IMR-90 (cell line): ENCODE data around the gene CDCP2. TPM values are rescaled to one million over a fixed set of nuclear protein-coding genes. Genes with fewer than 3 reads are reported as not detected.

Experiments
- ATAC-seq: fragments of 200-7000 bp; cut with Tn5 transposase; 2 replicates; pipeline ENCODE4 v1.9.1; 2020; ENCODE audit warnings: low read depth, mild to moderate bottlenecking, moderate library complexity
- BruUV-seq: library from RNA; stranded (reverse); fragments of 400-500 nt; replicated peaks from 2 replicates; lab custom pipeline; 2021; lab: Mats Ljungman, UMichigan
- CTCF ChIA-PET: fragments of 300-600 bp; formaldehyde crosslinking; extraction: SDS; loops from one replicate; lab custom pipeline; 2021; ENCODE audit warnings: antibody characterized with exemption; lab: Yijun Ruan, JAX
- POLR2A ChIA-PET: fragments of 300-600 bp; sonication (Branson Sonifier 250); formaldehyde crosslinking; loops from one replicate; lab custom pipeline; 2022; ENCODE audit warnings: antibody characterized with exemption; ENCODE audit not compliant: unreplicated experiment; lab: Charles Lee
- DNase-seq: peaks from one replicate; pipeline ENCODE4 v3.0.0; 2013
- H2AFZ ChIP-seq: replicated peaks from 2 replicates; pipeline ENCODE3; 2013; ENCODE audit warnings: low read length, mild to moderate bottlenecking; ENCODE audit not compliant: poor library complexity
- H2AK5ac ChIP-seq: 2 replicates; pipeline ENCODE4 v1.6.1; 2013; ENCODE audit warnings: low read depth, low read length, inconsistent platforms
- H2AK9ac ChIP-seq: replicated peaks from 2 replicates; pipeline ENCODE3; 2013; ENCODE audit warnings: mild to moderate bottlenecking, low read depth, low read length, moderate library complexity; ENCODE audit not compliant: poor library complexity
- H2BK120ac ChIP-seq: 2 replicates; pipeline ENCODE4 v1.6.1; 2013; ENCODE audit warnings: low read depth, low read length, inconsistent platforms
- H2BK15ac ChIP-seq: 3 replicates; pipeline ENCODE4 v1.6.1; 2013; ENCODE audit warnings: low read depth, low read length, inconsistent platforms
- H2BK20ac ChIP-seq: 2 replicates; pipeline ENCODE4 v1.6.1; 2013; ENCODE audit warnings: low read depth, mild to moderate bottlenecking, inconsistent platforms, low read length, moderate library complexity
- H2BK5ac ChIP-seq: 2 replicates; pipeline ENCODE4 v1.6.1; 2013; ENCODE audit warnings: mild to moderate bottlenecking, low read depth, low read length, inconsistent platforms; ENCODE audit not compliant: poor library complexity, severe bottlenecking
- H3K14ac ChIP-seq: replicated peaks from 2 replicates; pipeline ENCODE4 v1.6.1; 2013; ENCODE audit warnings: low read depth, low read length, inconsistent platforms
- H3K18ac ChIP-seq: 2 replicates; pipeline ENCODE4 v1.6.1; 2013; ENCODE audit warnings: low read depth, low read length, control low read depth
- H3K23ac ChIP-seq: 2 replicates; pipeline ENCODE4 v1.6.1; 2013; ENCODE audit warnings: low read depth, low read length, inconsistent platforms
- H3K27ac ChIP-seq: 2 replicates; pipeline ENCODE4 v1.5.1; 2013; ENCODE audit warnings: mild to moderate bottlenecking, control low read depth, low read length; ENCODE audit not compliant: insufficient read depth
- H3K27me3 ChIP-seq: 2 replicates; pipeline ENCODE4 v1.6.1; 2013; ENCODE audit warnings: low read length; ENCODE audit not compliant: control insufficient read depth, insufficient read depth
- H3K36me3 ChIP-seq: 2 replicates; pipeline ENCODE4 v1.6.1; 2013; ENCODE audit warnings: low read length, mixed read lengths; ENCODE audit not compliant: control insufficient read depth, insufficient read depth
- H3K4ac ChIP-seq: 2 replicates; pipeline ENCODE4 v1.6.1; 2013; ENCODE audit warnings: low read depth, low read length, inconsistent platforms
- H3K4me1 ChIP-seq: 2 replicates; pipeline ENCODE4 v1.6.1; 2013; ENCODE audit warnings: low read length, mixed read lengths; ENCODE audit not compliant: control insufficient read depth, insufficient read depth
- H3K4me2 ChIP-seq: 2 replicates; pipeline ENCODE4 v1.6.1; 2013; ENCODE audit warnings: low read depth, mild to moderate bottlenecking, control low read depth, low read length, moderate library complexity
- H3K4me3 ChIP-seq: 2 replicates; pipeline ENCODE4 v1.5.1; 2013; ENCODE audit warnings: low read depth, mild to moderate bottlenecking, control low read depth, low read length, moderate library complexity; ENCODE audit not compliant: insufficient read depth
- H3K56ac ChIP-seq: 2 replicates; pipeline ENCODE4 v1.6.1; 2013; ENCODE audit warnings: low read length, inconsistent platforms; ENCODE audit not compliant: insufficient read depth; ENCODE audit errors: extremely low read depth
- H3K79me1 ChIP-seq, 2 experiments: 2 replicates each; pipeline ENCODE4 v1.6.1; 2013; ENCODE audit warnings: low read length in 2 of 2, inconsistent platforms in 1 of 2, low read depth in 1 of 2
- H3K9ac ChIP-seq: 2 replicates; pipeline ENCODE4 v1.6.1; 2013; ENCODE audit warnings: low read depth, low read length, control low read depth
- H3K9me1 ChIP-seq: 2 replicates; pipeline ENCODE4 v1.6.1; 2013; ENCODE audit warnings: low read length, inconsistent platforms; ENCODE audit not compliant: insufficient read depth
- H3K9me3 ChIP-seq: 2 replicates; pipeline ENCODE4 v1.6.1; 2013; ENCODE audit warnings: low read length; ENCODE audit not compliant: control insufficient read depth, insufficient read depth
- H4K20me1 ChIP-seq: 2 replicates; pipeline ENCODE4 v1.6.1; 2013; ENCODE audit warnings: low read length, inconsistent platforms; ENCODE audit not compliant: insufficient read depth
- H4K5ac ChIP-seq: 2 replicates; pipeline ENCODE4 v1.6.1; 2013; ENCODE audit warnings: mild to moderate bottlenecking, low read depth, low read length, control low read depth
- H4K8ac ChIP-seq, 2 experiments: 2 replicates each; pipeline ENCODE4 v1.6.1; 2013; ENCODE audit warnings: low read depth in 2 of 2, low read length in 2 of 2, control low read depth in 1 of 2, inconsistent platforms in 1 of 2
- H4K91ac ChIP-seq: 2 replicates; pipeline ENCODE4 v1.6.1; 2013; ENCODE audit warnings: low read depth, low read length, inconsistent platforms; ENCODE audit not compliant: insufficient read depth
- BHLHE40 ChIP-seq: fragments of 150-350 bp; IDR thresholded peaks from 2 replicates; pipeline ENCODE4 v1.6.1; 2016; ENCODE audit warnings: mild to moderate bottlenecking, low read depth, low read length
- CEBPB ChIP-seq: IDR thresholded peaks from 2 replicates; pipeline ENCODE4 v1.6.1; 2012; ENCODE audit warnings: low read depth, low read length, improper control_type of control experiment
- CHD1 ChIP-seq: IDR thresholded peaks from 2 replicates; pipeline ENCODE4 v1.6.1; 2012; ENCODE audit warnings: low read depth, low read length, improper control_type of control experiment
- CTCF ChIP-seq: conservative IDR thresholded peaks from 2 replicates; pipeline ENCODE4 v1.5.1; 2012; ENCODE audit warnings: mild to moderate bottlenecking, low read depth, low read length, improper control_type of control experiment
- FOS ChIP-seq: fragments of 150-350 bp; IDR thresholded peaks from 2 replicates; pipeline ENCODE4 v1.6.1; 2016; ENCODE audit warnings: low read depth, low read length
- MAFK ChIP-seq: IDR thresholded peaks from 2 replicates; pipeline ENCODE4 v1.6.1; 2012; ENCODE audit warnings: low read depth, low read length, improper control_type of control experiment
- MAZ ChIP-seq: IDR thresholded peaks from 2 replicates; pipeline ENCODE4 v1.6.1; 2012; ENCODE audit warnings: low read depth, mild to moderate bottlenecking, low read length, improper control_type of control experiment, moderate library complexity, borderline replicate concordance
- MXI1 ChIP-seq: IDR thresholded peaks from 2 replicates; pipeline ENCODE4 v1.6.1; 2012; ENCODE audit warnings: low read depth, mild to moderate bottlenecking, low read length, moderate library complexity, borderline replicate concordance
- NFE2L2 ChIP-seq: fragments of 150-350 bp; IDR thresholded peaks from 2 replicates; pipeline ENCODE4 v1.6.1; 2016; ENCODE audit warnings: low read depth, mild to moderate bottlenecking, low read length
- POLR2A ChIP-seq: IDR thresholded peaks from 2 replicates; pipeline ENCODE4 v1.6.1; 2012; ENCODE audit warnings: mild to moderate bottlenecking, low read depth, low read length
- RAD21 ChIP-seq: IDR thresholded peaks from 2 replicates; pipeline ENCODE4 v1.6.1; 2012; ENCODE audit warnings: low read length, improper control_type of control experiment
- RCOR1 ChIP-seq: IDR thresholded peaks from 2 replicates; pipeline ENCODE4 v1.6.1; 2012; ENCODE audit warnings: mild to moderate bottlenecking, low read length, improper control_type of control experiment; ENCODE audit not compliant: insufficient replicate concordance
- RFX5 ChIP-seq: IDR thresholded peaks from 2 replicates; pipeline ENCODE4 v1.8.0; 2012; ENCODE audit warnings: low read depth, mild to moderate bottlenecking, low read length, moderate library complexity
- SMC3 ChIP-seq: fragments of 150-350 bp; IDR thresholded peaks from 2 replicates; pipeline ENCODE4 v1.6.1; 2016; ENCODE audit warnings: low read depth, mild to moderate bottlenecking, antibody characterized with exemption, low read length, moderate library complexity
- USF2 ChIP-seq: fragments of 150-350 bp; IDR thresholded peaks from 2 replicates; pipeline ENCODE4 v1.6.1; 2017; ENCODE audit warnings: mild to moderate bottlenecking, antibody characterized with exemption, low read length, low read depth
- WGBS, 2 experiments: methylation state at CpG; one replicate each; pipeline versions ENCODE4 v1.1.5 to v1.1.7; 2013; ENCODE audit warnings: missing lambda C conversion rate in 2 of 2; ENCODE audit not compliant: insufficient read length in 1 of 2; ENCODE audit errors: extremely low coverage in 2 of 2; 5-methylcytosine and 5-hydroxymethylcytosine counted together
- dilution Hi-C: fragments of 300-500 bp; cut with HindIII; formaldehyde crosslinking; loops from one replicate; pipeline ENCODE4 v1.14.3; 2018; ENCODE audit warnings: low sequenced_read_pairs; ENCODE audit not compliant: unreplicated experiment
- in situ Hi-C: fragments of 300-500 bp; cut with MboI; formaldehyde crosslinking; loops from 3 replicates; pipeline ENCODE4 v1.14.3; 2019; ENCODE audit warnings: low sequenced_read_pairs, inconsistent platforms, mixed read lengths
- intact Hi-C: fragments of 100-400 bp; cut with micrococcal nuclease; formaldehyde crosslinking; loops from 2 replicates; pipeline ENCODE4 v1.10.0; 2022
- polyA plus RNA-seq, 3 experiments: library from polyadenylated mRNA; depleted of rRNA; stranded (reverse); fragments of >200 nt; gene quantifications; 2 replicates each; pipeline ENCODE4 v1.2.3, GENCODE V29; 2012; ENCODE audit warnings: low replicate concordance in 1 of 3
- total RNA-seq: library from RNA; depleted of rRNA; stranded (reverse); fragments of >200 nt; gene quantifications from 2 replicates; pipeline ENCODE4 v1.2.3, GENCODE V29; 2012
- TF ChIP-seq, protein P1 (sequence below): fragments of 150-350 bp; IDR thresholded peaks from 2 replicates; pipeline ENCODE4 v1.6.1; 2016; ENCODE audit warnings: low read depth, mild to moderate bottlenecking, low read length, moderate library complexity, borderline replicate concordance

CDCP2 gene
- total and polyA plus RNA-seq, 2 of the 4 experiments (the other 2 are of a cell fraction), result not detected

DNA sequence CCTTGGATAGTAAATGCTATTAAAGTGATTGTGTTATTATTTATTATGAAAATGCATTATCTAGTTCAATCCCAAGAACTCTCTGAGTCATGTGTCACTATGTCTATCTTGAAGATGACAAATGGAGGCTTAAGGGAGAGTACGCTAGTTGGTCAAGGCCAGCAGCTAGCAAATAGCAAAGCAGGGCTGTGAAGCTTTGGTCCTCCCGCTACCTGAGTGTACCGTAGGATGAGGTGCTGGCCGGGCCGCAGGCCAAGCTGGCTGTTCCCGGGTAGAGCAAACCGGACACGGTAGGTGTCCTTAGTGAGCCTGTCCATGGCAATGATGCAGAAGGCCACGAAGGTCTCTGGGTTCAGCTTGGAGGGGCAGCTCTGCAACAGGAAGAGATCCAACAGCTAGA, 37.7 kb upstream of the CDCP2 start:
- no peak overlapping the region for H2BK5ac ChIP-seq
- no peaks in the 10 kb centered on the region for H4K20me1 ChIP-seq
- no peak overlapping the region for H2AK9ac ChIP-seq
- H3K27ac ChIP-seq, result no peak overlapping the region
- H2BK15ac ChIP-seq, result no peak overlapping the region
- H2AK5ac ChIP-seq, result no peak overlapping the region
- H2AFZ ChIP-seq, result no peak overlapping the region
- no peaks in the 10 kb centered on the region for H3K27me3 ChIP-seq
- dilution Hi-C loops (no loop called here), in situ Hi-C loops (no loop called here), intact Hi-C loops (no loop called here)
- H3K18ac ChIP-seq, result no peak overlapping the region
- H4K5ac ChIP-seq, result no peak overlapping the region
- H3K4me2 ChIP-seq, result no peak overlapping the region
- peaks cover 1% of the 10 kb centered on the region; the same call in 1 of the 2 replicates for H3K4me1 ChIP-seq
- H2BK120ac ChIP-seq, result no peak overlapping the region
- H3K14ac ChIP-seq, result no peak overlapping the region
- H3K9me1 ChIP-seq, result peaks cover 9% of the 10 kb centered on the region; the same call in 1 of the 2 replicates
- no peak overlapping the region for H3K4ac ChIP-seq
- no peak for TF ChIP-seq RFX5
- TF ChIP-seq RAD21, result no peak
- no peak for TF ChIP-seq MXI1
- no peak for TF ChIP-seq MAZ
- no peak for TF ChIP-seq SMC3
- no peak for TF ChIP-seq USF2
- no peak for TF ChIP-seq RCOR1
- TF ChIP-seq NFE2L2, result no peak
- no peak for TF ChIP-seq POLR2A
- TF ChIP-seq CEBPB, result no peak
- TF ChIP-seq, protein P1, sequence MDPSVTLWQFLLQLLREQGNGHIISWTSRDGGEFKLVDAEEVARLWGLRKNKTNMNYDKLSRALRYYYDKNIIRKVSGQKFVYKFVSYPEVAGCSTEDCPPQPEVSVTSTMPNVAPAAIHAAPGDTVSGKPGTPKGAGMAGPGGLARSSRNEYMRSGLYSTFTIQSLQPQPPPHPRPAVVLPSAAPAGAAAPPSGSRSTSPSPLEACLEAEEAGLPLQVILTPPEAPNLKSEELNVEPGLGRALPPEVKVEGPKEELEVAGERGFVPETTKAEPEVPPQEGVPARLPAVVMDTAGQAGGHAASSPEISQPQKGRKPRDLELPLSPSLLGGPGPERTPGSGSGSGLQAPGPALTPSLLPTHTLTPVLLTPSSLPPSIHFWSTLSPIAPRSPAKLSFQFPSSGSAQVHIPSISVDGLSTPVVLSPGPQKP, result no peak
- no peak for TF ChIP-seq CTCF
- TF ChIP-seq FOS, result no peak
- TF ChIP-seq BHLHE40, result no peak
- no peak for TF ChIP-seq MAFK
- no peak for TF ChIP-seq CHD1
- H3K9me3 ChIP-seq, result no peaks in the 10 kb centered on the region
- DNase-seq, result no peak
- H4K91ac ChIP-seq, result no peak overlapping the region
- 91% methylated on average over 4 of the region's 9 CpGs; no CpG with 5 or more reads in 1 of the 2 experiments for WGBS, 2 experiments
- no peak overlapping the region for H3K9ac ChIP-seq
- no TSS peak for BruUV-seq
- CTCF ChIA-PET, result interaction anchor here (1.6 kb wide), 1 partner anchor 9 kb away, joined by 3 read pairs; no protein-coding TSS in a partner anchor
- H3K23ac ChIP-seq, result no peak overlapping the region
- H2BK20ac ChIP-seq, result no peak overlapping the region
- POLR2A ChIA-PET, result no interaction called here
- H3K4me3 ChIP-seq, result no peak overlapping the region
- no peak for ATAC-seq
- no peaks in the 10 kb centered on the region for H3K79me1 ChIP-seq
- no peak overlapping the region for H4K8ac ChIP-seq
- no peak overlapping the region for H3K56ac ChIP-seq
- peaks cover 1% of the 10 kb centered on the region; the same call in 1 of the 2 replicates for H3K36me3 ChIP-seq
